GM21367 (cell line): ENCODE measurements around the gene FZD7.

Experiments used
- ATAC-seq: cut with Tn5 transposase; IDR thresholded peaks from one replicate; pipeline ENCODE4 v1.9.1; 2021; ENCODE audit not compliant: unreplicated experiment

Gene FZD7

DNA sequence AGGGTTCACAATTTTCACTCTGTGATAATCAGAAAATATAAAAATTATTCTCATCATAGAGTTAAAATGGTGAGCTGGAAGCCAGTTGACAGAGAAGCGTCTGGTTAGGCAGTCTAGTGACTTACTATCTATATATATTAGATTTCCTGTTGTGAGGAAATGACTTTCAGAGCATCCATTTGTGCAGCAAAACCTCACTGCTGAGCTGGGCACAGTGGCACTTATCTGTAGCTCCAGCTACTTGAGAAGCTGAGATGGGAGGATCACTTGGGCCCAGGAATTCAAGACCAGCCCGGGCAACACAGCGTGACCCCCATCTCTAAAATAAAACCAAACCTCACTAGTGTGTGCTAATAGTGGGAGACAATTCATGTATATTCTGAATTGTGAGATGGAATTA, 32.2 kb downstream of the FZD7 start:
- ATAC-seq, result no peak

DNA sequence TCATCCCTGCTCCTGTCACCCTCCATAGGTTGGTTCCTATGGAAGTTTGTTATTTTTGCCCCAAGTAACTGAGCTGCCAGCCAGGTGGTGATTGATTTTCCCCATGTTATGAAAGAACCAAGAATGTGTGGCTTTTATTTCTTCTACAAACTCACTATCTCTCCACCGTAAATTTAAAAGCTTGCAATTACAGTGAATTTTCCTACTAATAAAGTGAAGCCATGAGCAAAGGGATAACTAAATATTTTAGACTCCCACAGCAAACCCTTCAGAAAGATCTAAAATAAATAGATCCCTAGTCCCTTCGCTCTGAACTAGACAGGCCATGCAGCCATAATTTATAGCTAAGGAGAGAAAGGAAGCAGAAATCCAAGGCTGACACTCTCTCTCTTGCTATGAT, 33.2 kb downstream of the FZD7 start:
- no peak for ATAC-seq

DNA sequence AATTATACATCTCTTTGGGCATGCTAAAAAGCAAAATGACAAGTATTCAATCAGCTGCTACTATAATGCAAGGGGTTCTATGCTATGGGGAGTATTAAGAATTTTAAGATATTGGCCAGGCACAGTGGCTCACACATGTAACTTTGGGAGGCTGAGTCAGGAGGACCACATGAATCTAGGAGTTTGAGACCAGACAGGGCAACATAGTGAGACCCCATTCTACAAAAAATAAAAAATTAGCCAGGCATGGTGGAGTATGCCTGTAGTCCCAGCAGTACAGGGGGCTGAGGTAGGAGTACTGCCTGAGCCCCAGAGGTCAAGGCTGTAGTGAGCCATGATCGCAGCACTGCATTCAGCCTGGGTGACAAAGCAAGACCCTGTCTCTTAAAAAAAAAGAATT, 33.9 kb downstream of the FZD7 start:
- ATAC-seq, result no peak

DNA sequence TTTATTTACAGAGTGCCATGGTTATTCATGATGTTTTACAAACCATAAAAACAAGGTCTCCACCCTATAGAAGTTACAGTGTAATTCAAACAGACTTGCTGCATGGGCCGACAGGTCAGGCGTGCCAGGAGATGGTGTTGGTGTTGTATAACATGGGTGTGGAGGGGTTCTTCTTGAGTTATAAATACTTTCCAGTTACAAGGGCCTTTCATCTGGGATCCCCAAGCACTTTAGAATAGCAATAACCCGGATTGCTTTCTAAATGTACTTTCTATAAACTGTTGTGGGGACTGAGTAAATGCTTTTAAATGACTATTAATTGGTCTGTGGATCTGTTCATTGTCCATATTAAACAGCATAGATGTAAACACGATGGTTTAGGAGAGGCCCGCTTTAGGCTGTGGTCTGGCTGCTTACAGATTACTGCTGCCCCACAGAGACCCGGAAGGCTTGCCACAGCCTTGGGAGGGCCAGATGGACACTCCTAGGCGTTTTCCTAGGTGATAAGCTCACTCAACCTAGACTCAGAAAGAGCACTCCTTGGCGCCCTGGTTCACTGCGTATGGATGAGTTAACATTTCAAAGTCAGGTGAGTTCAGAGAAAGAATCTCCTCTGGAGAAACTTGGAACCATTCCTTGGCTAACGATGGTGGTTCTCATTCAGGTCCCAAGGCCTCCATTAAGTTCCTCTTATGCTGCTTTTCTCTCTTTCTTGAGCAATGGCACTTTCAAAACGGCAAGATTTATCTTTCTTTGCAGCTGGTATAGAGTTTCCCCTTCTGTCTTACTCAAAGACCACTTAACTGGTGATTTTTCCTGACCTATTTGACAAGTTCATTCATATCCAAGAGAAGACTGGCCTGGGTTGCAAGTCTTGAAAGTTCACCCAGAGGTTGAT, 35.8 kb downstream of the FZD7 start:
- ATAC-seq, result no peak

DNA sequence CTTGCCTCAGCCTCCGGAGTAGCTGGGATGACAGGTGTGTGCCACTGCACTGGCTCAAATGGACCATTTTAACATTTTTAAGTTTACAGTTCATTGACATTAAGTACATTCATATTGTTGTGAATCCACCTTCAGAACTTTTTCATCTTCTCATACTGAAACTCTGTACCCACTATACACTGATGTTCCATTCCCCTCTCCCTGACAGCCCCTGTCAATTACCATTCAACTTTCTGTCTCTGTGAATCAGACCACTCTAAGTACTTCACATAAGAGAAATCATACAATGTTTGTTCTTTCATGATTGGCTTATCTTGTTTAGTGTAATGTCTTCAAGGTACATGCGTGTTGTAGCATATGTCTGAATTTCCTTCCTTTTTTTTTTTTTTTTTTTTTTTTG, 37.5 kb downstream of the FZD7 start:
- ATAC-seq, result no peak

DNA sequence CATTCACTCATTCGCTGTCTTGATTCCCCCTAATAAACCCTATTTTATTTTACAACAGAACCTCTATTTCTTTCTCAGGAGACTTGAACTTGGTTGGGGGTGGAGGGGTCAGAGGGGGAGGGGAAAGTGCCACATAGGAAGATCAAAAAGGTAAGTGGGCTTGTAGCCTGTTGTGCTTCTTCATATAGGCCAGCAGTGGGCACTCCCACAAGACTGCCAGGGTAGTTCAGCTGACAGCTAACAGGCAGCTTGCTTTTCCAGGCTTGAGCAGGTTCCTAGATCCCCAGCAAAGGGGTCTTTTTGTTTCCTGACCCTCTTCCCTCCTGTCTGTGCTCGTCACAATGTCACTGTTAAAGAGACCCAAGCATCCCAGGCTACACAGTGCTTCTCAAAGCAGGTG, 38.6 kb downstream of the FZD7 start:
- no peak for ATAC-seq

DNA sequence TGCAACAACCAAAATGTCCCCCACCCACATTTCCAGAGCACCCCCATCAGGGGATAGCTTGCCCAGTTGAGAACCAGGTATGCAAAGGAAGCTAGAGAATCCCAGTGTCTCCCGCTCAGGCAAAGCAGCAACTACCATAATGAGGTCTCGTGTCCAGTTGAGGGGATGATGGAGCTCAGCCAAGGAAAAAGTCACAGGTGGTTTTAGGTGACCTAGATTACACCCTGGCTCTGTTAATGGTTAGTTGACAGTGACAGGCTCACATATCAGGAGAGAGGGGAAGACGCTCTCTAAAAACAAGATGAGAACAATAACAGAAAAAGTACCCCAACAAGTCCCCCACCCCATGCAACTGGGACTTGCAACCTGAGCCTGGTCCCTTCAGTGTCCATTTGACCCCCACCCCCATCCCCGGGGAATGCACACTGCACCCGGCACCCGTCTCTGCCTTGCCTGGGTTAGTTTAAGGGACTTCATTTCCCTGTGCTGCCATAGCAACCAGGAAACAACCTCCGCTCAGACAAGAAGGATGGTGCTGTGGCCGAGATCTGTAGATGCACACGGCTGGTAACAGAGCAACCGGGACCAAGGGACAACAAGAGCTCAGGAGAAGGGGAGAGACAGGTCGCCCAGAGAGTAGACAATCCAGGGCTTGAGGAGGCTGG, 39.2 kb downstream of the FZD7 start, which contains the start of gene KIAA2012:
KIAA2012 (plus strand) TSS at position 519 of the 665 bp plus-strand sequence. CDS start 373 bp downstream, outside the sequence.
- no peak for ATAC-seq

DNA sequence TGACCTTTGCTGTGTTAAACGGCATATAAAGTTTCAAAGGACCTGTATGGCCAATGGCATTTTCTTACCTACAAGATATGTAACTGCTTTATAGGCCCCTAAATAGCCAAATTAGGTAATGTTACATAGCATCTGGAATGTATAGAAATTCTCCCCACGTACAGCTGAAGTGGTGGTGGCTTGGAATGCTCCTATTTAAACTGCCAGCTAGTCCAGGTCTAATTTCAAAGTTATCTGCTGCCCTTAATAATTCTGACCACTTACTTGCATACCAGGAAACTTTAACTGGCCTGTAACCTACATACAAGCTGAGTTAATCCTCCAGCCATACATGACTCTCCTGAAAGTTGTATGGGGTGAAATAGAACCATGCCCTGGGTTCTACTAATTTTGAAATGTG, 40.7 kb downstream of the FZD7 start:
- no peak for ATAC-seq

DNA sequence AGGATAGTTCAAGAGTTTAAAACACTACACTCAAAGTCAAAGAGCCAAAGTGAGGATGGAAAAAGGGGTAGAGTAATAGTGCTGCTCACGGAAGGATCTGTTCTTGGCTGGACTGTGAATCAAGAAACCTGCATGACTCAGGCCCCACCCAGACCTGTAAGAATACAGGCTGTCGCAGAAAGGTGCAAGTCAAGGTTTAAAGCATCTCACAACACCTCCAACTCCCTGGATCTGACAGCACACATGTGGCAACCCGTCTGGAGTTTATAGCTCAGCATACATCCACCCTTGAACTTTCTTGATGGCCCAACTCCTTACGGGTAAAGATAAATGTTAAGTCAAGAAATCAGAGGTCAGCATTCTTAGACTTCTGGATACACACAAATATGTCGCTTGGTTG, 45.7 kb downstream of the FZD7 start:
- no peak for ATAC-seq

DNA sequence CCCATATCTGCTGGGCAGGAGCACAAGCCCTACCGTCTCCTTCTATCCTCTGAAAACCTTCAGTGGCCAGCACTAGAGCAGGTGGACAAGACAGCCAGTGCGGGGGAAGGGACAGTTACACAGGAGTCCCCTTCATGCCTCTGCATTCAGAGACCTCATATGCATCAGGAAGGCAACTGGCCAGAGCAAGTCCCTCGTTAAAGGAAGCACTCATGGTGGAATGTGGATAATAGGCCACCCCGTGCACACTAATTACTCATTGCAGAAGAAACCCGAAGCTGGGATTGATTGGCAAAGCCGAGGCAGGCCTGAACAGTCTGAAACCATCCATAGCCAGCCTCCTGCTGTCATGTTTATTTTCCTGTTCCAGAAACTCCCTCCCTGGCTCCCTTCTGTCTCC, 50.6 kb downstream of the FZD7 start:
- ATAC-seq, result no peak
